HepG2 (cell line): ENCODE measurements around the gene PHKG2. TPM values are rescaled to one million over a fixed set of nuclear protein-coding genes. Genes with fewer than 3 reads are reported as not detected.

Experiments
- ATAC-seq: fragments of 200-7000 bp; cut with Tn5 transposase; 3 replicates; pipeline ENCODE4 v1.9.1; 2020; ENCODE audit warnings: mild to moderate bottlenecking, moderate library complexity
- BruUV-seq: library from RNA; stranded (reverse); fragments of 400-500 nt; replicated peaks from 2 replicates; lab custom pipeline; 2021; lab: Mats Ljungman, UMichigan
- CTCF ChIA-PET: fragments of 300-600 bp; formaldehyde crosslinking; extraction: SDS; loops from one replicate; lab custom pipeline; 2021; ENCODE audit warnings: low total read pairs, inconsistent platforms, low intra/inter-chr PET ratio; lab: Yijun Ruan, JAX
- POLR2A ChIA-PET: fragments of 350-600 bp; sonication (Branson Sonifier 250); formaldehyde crosslinking; loops from one replicate; lab custom pipeline; 2020; ENCODE audit warnings: antibody characterized with exemption, inconsistent platforms; lab: Yijun Ruan, JAX
- DNase-seq: peaks from one replicate; pipeline ENCODE4 v3.0.0-alpha.2; 2015; ENCODE audit warnings: low spot score
- FAIRE-seq: peaks from 3 replicates; lab custom pipeline; 2011; peaks lifted over from hg19 to GRCh38; lab: Jason Lieb, UNC
- H2AFZ ChIP-seq: one replicate; pipeline ENCODE4 v1.6.1; 2011; ENCODE audit warnings: low read length, inconsistent platforms
- H3K27ac ChIP-seq: fragments of 300-600 bp; 3 replicates; pipeline ENCODE4 v1.8.0; 2011; ENCODE audit warnings: mixed run types, mild to moderate bottlenecking, mixed read lengths, low read length, inconsistent platforms; ENCODE audit not compliant: insufficient read depth; ENCODE audit errors: extremely low read length
- H3K27me3 ChIP-seq, 2 experiments: fragments of 200-600 bp in 1 of 2; 2 replicates in 1 of 2; 3 replicates in 1 of 2; pipeline versions ENCODE4 v1.6.0 to v1.8.0; 2011; ENCODE audit warnings: low read length in 2 of 2, mild to moderate bottlenecking in 2 of 2, moderate library complexity in 2 of 2, inconsistent platforms in 1 of 2; ENCODE audit not compliant: insufficient read depth in 2 of 2, control insufficient read depth in 1 of 2
- H3K36me3 ChIP-seq, 2 experiments: fragments of 200-600 bp in 1 of 2; replicated peaks in 1 of 2; 2 replicates in 1 of 2; 3 replicates in 1 of 2; pipeline versions ENCODE4 v1.5.1 to v1.8.0; 2011; ENCODE audit warnings: low read length in 2 of 2, inconsistent platforms in 1 of 2; ENCODE audit not compliant: insufficient read depth in 2 of 2, control insufficient read depth in 1 of 2
- H3K4me1 ChIP-seq: 2 replicates; pipeline ENCODE4 v1.5.1; 2012; ENCODE audit warnings: low read length, inconsistent platforms; ENCODE audit not compliant: insufficient read depth
- H3K4me2 ChIP-seq: 2 replicates; pipeline ENCODE4 v1.6.0; 2011; ENCODE audit warnings: low read depth, low read length, inconsistent platforms
- H3K4me3 ChIP-seq, 3 experiments: fragments of 200-600 bp in 1 of 3; sonication (generic), shearing (Covaris generic) in 1 of 3; replicated peaks in 1 of 3; 2 replicates each; pipeline ENCODE4 v1.5.1; 2011 to 2016; ENCODE audit warnings: low read length in 3 of 3, inconsistent platforms in 2 of 3, low read depth in 2 of 3, mild to moderate bottlenecking in 2 of 3, control low read depth in 1 of 3, mixed read lengths in 1 of 3; ENCODE audit not compliant: insufficient read depth in 1 of 3
- H3K79me2 ChIP-seq: one replicate; pipeline ENCODE4 v1.6.1; 2011; ENCODE audit warnings: low read length, inconsistent platforms; ENCODE audit not compliant: insufficient read depth
- H3K9ac ChIP-seq: 2 replicates; pipeline ENCODE4 v1.6.0; 2011; ENCODE audit warnings: mild to moderate bottlenecking, low read depth, low read length, inconsistent platforms; ENCODE audit not compliant: insufficient read depth
- H3K9me3 ChIP-seq: 2 replicates; pipeline ENCODE4 v1.5.1; 2012; ENCODE audit warnings: mild to moderate bottlenecking, low read length
- H4K20me1 ChIP-seq: 2 replicates; pipeline ENCODE4 v1.6.0; 2011; ENCODE audit warnings: inconsistent platforms, mild to moderate bottlenecking, low read length, moderate library complexity; ENCODE audit not compliant: insufficient read depth
- KDM2A ChIP-seq: sonication (generic); formaldehyde crosslinking; IDR thresholded peaks from 2 replicates; pipeline ENCODE4 v1.4.0; 2020; ENCODE audit warnings: low read depth, missing genetic modification reagents, borderline replicate concordance
- MAFF ChIP-seq: IDR thresholded peaks from 2 replicates; pipeline ENCODE4 v1.6.1; 2011; ENCODE audit warnings: low read depth, low read length, improper control_type of control experiment
- MYC ChIP-seq: sonication (generic); formaldehyde crosslinking; IDR thresholded peaks from 2 replicates; pipeline ENCODE4 v1.9.0; 2021; ENCODE audit warnings: missing genetic modification reagents, borderline replicate concordance
- STAG1 ChIP-seq: sonication (generic); formaldehyde crosslinking; IDR thresholded peaks from 2 replicates; pipeline ENCODE4 v1.4.0; 2020; ENCODE audit warnings: missing genetic modification reagents
- ZBTB26 ChIP-seq: IDR thresholded peaks from 2 replicates; pipeline ENCODE4 v1.6.1; 2016; ENCODE audit warnings: missing compliant biosample characterization, missing genetic modification reagents, borderline replicate concordance
- ZNF335 ChIP-seq: sonication (generic); formaldehyde crosslinking; IDR thresholded peaks from 2 replicates; pipeline ENCODE4 v1.4.0; 2020; ENCODE audit warnings: missing genetic modification reagents
- ZNF576 ChIP-seq: sonication (generic); formaldehyde crosslinking; IDR thresholded peaks from 2 replicates; pipeline ENCODE4 v1.4.0; 2020; ENCODE audit warnings: mild to moderate bottlenecking, missing genetic modification reagents
- ZNF780A ChIP-seq: sonication (generic); formaldehyde crosslinking; IDR thresholded peaks from 2 replicates; pipeline ENCODE4 v1.8.0; 2022; ENCODE audit warnings: mild to moderate bottlenecking, missing genetic modification reagents, moderate library complexity
- ZNF839 ChIP-seq: sonication (generic); formaldehyde crosslinking; IDR thresholded peaks from 2 replicates; pipeline ENCODE4 v1.4.0; 2020; ENCODE audit warnings: missing genetic modification reagents, mild to moderate bottlenecking, borderline replicate concordance
- ZNF891 ChIP-seq: sonication (generic); formaldehyde crosslinking; IDR thresholded peaks from 2 replicates; pipeline ENCODE4 v1.5.0; 2020; ENCODE audit warnings: mild to moderate bottlenecking, missing genetic modification reagents
- WGBS: methylation state at CpG from one replicate; pipeline ENCODE4 v1.1.6; 2017; ENCODE audit warnings: low lambda C conversion rate; 5-methylcytosine and 5-hydroxymethylcytosine counted together
- in situ Hi-C: cut with HindIII; loops from 2 replicates; pipeline ENCODE4 v1.10.0; 2017; ENCODE audit warnings: low pct_unique_long_range_greater_than_20kb; ENCODE audit not compliant: extremely low pct_ligation_motif_present
- intact Hi-C: fragments of 100-400 bp; cut with micrococcal nuclease; formaldehyde crosslinking; loops from one replicate; pipeline ENCODE4 v1.10.0; 2022; ENCODE audit not compliant: unreplicated experiment
- polyA plus RNA-seq, 8 experiments: library from polyadenylated mRNA; depleted of rRNA in 3 of 8; stranded (reverse) in 7 of 8; unstranded in 1 of 8; fragments of >200 nt; fragmentation: Illumina TruSeq in 4 of 8; extraction: Trizol in 4 of 8; gene quantifications; 2 replicates each; pipeline versions ENCODE4 v1.2.1 to v1.2.3, GENCODE V29; 2011 to 2016; ENCODE audit warnings: low read depth in 4 of 8, missing spikeins in 1 of 8, mixed read lengths in 1 of 8; ENCODE audit not compliant: insufficient read depth in 1 of 8
- total RNA-seq, 5 experiments: library from RNA; depleted of rRNA; stranded (reverse); fragments of >200 nt; fragmentation: Illumina TruSeq; extraction: Trizol; gene quantifications; 2 replicates each; pipeline ENCODE4 v1.2.3, GENCODE V29; 2016; ENCODE audit warnings: low read depth in 1 of 5

PHKG2 gene
- total and polyA plus RNA-seq, 2 of the 13 experiments (the other 11 are each of a cell fraction or from before 2014, with no cell fraction given) = 37.4 to 42.1 TPM

GRCh38 chr16:30706046-30706445, 42.2 kb upstream of the PHKG2 start:
- no peak for FAIRE-seq
- POLR2A ChIA-PET = interaction anchor here (1.7 kb wide), 1 partner anchor 42 kb away, joined by 5 read pairs; the partner anchor contains the start of gene PHKG2
- H3K79me2 ChIP-seq = peaks cover 7% of the 10 kb centered on the region
- DNase-seq = no peak
- no TSS peak for BruUV-seq
- ATAC-seq = no peak
- H3K4me3 ChIP-seq = no peak overlapping the region
- no peaks in the 10 kb centered on the region for H3K9me3 ChIP-seq
- in situ Hi-C loops = no loop called here
- H3K9ac ChIP-seq = no peak overlapping the region
- H3K4me1 ChIP-seq = no peaks in the 10 kb centered on the region
- H3K27ac ChIP-seq = no peak overlapping the region
- no peak overlapping the region for H2AFZ ChIP-seq
- TF ChIP-seq ZNF891 (CRISPR knock-in tag) (no peak), KDM2A (no peak), ZNF839 (no peak), ZNF335 (CRISPR knock-in tag) (no peak), MYC (CRISPR knock-in tag) (no peak), STAG1 (CRISPR knock-in tag) (no peak), ZBTB26 (no peak), MAFF (no peak), ZNF780A (no peak), ZNF576 (CRISPR knock-in tag) (no peak)
- TF ChIP-seq, all 625 proteins: peak for 0
- H3K27me3 ChIP-seq = no peaks in the 10 kb centered on the region
- CTCF ChIA-PET = no interaction called here
- H3K4me2 ChIP-seq = no peak overlapping the region
- intact Hi-C loops = no loop called here
- no peaks in the 10 kb centered on the region for H4K20me1 ChIP-seq
- over 99% methylated on average over 6 of the region's 6 CpGs for WGBS
- H3K36me3 ChIP-seq = peaks cover 59 to 93% of the 10 kb centered on the region in 2 experiments
